NCI-H146 (cell line): ENCODE measurements around the gene SULT2B1.
"Not testable (repeated sequence)": the region's sequence is repeated elsewhere in the genome, so short reads cannot be mapped to it uniquely, and the experiment has no call there.

Experiments used
- DNase-seq: peaks from one replicate; lab custom pipeline; 2025; lab: John Stamatoyannopoulos, UW

Gene SULT2B1

GRCh38 chr19:48551437-48552302 lies at the start of gene SULT2B1:
SULT2B1 (plus strand) TSS chr19:48552172; CDS start chr19:48552253, 81 bp downstream.
- DNase-seq, result peak; percentile 92

GRCh38 chr19:48502350-48503018 lies 49.5 kb upstream of the SULT2B1 start:
- no peak for DNase-seq

- DNase-seq, result peak; percentile 45
Measured at GRCh38 chr19:48506138-48506733, 45.7 kb upstream of the SULT2B1 start.

GRCh38 chr19:48507911-48508439 lies 44.0 kb upstream of the SULT2B1 start:
- DNase-seq, result no peak

GRCh38 chr19:48508729-48509411 lies 43.1 kb upstream of the SULT2B1 start:
- DNase-seq, result no peak

- DNase-seq, result no peak
Measured at GRCh38 chr19:48509467-48510194, 42.3 kb upstream of the SULT2B1 start.

GRCh38 chr19:48510421-48511268 lies 41.3 kb upstream of the SULT2B1 start:
- peak; percentile 55 for DNase-seq

GRCh38 chr19:48511321-48511731 lies 40.6 kb upstream of the SULT2B1 start:
- no peak for DNase-seq

GRCh38 chr19:48511800-48512503 lies 40.0 kb upstream of the SULT2B1 start, which contains the start of gene LMTK3:
LMTK3 (minus strand) TSS chr19:48511835; CDS start chr19:48511576, 259 bp downstream.
- peak; percentile 73 for DNase-seq

GRCh38 chr19:48512504-48513288 lies 39.3 kb upstream of the SULT2B1 start:
- no peak for DNase-seq

GRCh38 chr19:48513289-48514122 lies 38.5 kb upstream of the SULT2B1 start:
- peak; percentile 86 for DNase-seq

GRCh38 chr19:48514123-48514458 lies 37.9 kb upstream of the SULT2B1 start:
- DNase-seq, result no peak

- DNase-seq, result no peak
Measured at GRCh38 chr19:48516536-48516935, 35.4 kb upstream of the SULT2B1 start.

GRCh38 chr19:48518207-48518606 lies 33.8 kb upstream of the SULT2B1 start:
- no peak for DNase-seq

GRCh38 chr19:48519426-48519825 lies 32.5 kb upstream of the SULT2B1 start:
- not testable (repeated sequence) for DNase-seq

GRCh38 chr19:48520134-48520533 lies 31.8 kb upstream of the SULT2B1 start:
- DNase-seq, result no peak

- DNase-seq, result no peak
Measured at GRCh38 chr19:48524221-48524620, 27.8 kb upstream of the SULT2B1 start.

GRCh38 chr19:48524732-48525131 lies 27.2 kb upstream of the SULT2B1 start:
- DNase-seq, result no peak
